ENCODE measurements around the gene DAP.

DNA sequence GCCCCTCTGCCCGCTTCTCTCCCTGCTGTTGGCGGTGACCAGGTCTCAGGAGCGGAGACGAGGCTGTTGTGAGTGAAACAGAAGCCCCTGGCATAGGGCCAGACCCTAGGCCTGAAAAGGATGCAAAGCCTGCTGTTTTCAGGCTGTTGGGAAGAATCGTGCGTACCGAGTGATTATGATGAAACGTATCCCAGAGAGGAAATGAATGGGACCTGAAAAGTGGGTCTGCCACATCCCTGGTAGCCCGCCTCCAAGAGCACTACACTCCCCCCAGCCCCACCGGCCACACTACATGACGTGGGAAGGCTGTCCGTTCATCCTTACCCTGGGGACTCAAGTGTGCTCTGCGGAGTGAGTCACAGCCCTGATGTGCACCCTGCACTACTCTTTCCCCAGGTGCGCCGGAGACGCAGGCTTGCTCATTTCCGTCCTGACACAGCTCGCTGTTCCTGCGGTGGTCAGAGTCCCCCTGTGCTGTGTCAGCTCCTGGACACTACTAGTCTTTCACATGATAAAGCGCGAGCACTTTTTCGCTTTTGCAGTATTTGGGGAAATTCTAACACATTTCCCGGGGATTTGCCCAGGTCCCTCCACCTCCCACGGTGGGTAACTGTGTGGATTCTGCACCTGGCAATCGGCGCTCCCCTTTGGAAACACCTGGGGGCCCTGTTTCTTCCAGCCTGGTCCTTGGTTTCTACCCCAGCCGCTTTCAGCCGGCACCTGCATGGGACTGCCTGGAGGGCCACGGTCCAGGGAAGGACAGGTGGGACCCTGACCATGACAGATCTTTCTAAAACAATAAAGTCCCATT, 105.7 kb downstream of the DAP start:
- no peak for TF ChIP-seq EZH2 (IDR thresholded peaks at IDR 0.05; ENCODE audit: insufficient read depth, poor library complexity, severe bottlenecking)
- no peak for TF ChIP-seq EZH2phosphoT487 (IDR thresholded peaks at IDR 0.05; ENCODE audit: insufficient read depth, low read depth)

Measured in GM23248 (cell line).